ENCODE measurements around the gene GPHN. TPM values are rescaled to one million over a fixed set of nuclear protein-coding genes. Genes with fewer than 3 reads are reported as not detected.
"Not testable (repeated sequence)": the region's sequence is repeated elsewhere in the genome, so short reads cannot be mapped to it uniquely, and the experiment has no call there.

GPHN gene
- total RNA-seq, 1 experiment from 2014 or later: 23.4 TPM

- H3F3A ChIP-seq (ENCODE audit: low read length, unreplicated experiment): no peaks in the 10 kb centered on the region
- no peaks in the 10 kb centered on the region for H3K4me1 ChIP-seq (ENCODE audit: insufficient read depth, low read length)
- no peak overlapping the region for H3K27ac ChIP-seq (ENCODE audit: low read length)
- intact Hi-C loops (cut with micrococcal nuclease): no loop called here
- ChIA-PET POLR2A (ENCODE audit: unreplicated experiment) (no interaction called here), CTCF (no interaction called here)
- no peaks in the 10 kb centered on the region for H4K20me1 ChIP-seq (ENCODE audit: low read length)
- BruUV-seq (replicated peaks): no TSS peak
- TF ChIP-seq CTCF (conservative IDR thresholded peaks at IDR 0.05; ENCODE audit: low read depth, low read length) (no peak), EZH2phosphoT487 (IDR thresholded peaks at IDR 0.05; ENCODE audit: borderline replicate concordance, low read length) (no peak), EZH2 (IDR thresholded peaks at IDR 0.05; ENCODE audit: low read length, unreplicated experiment) (no peak)
- no peaks in the 10 kb centered on the region for H3K9me2 ChIP-seq (replicated peaks; ENCODE audit: low read length)
- no peak overlapping the region for H3K9ac ChIP-seq (ENCODE audit: low read length)
- no peak overlapping the region for H3K4me2 ChIP-seq (ENCODE audit: low read length)
- no peaks in the 10 kb centered on the region for H3K27me3 ChIP-seq (ENCODE audit: low read length)
- no peak for DNase-seq
- H3K79me2 ChIP-seq (ENCODE audit: low read length): peaks cover 67% of the 10 kb centered on the region
- H3K36me3 ChIP-seq (ENCODE audit: low read depth, low read length): peaks cover 17% of the 10 kb centered on the region
- H3K9me3 ChIP-seq (ENCODE audit: low read length): peaks cover 10% of the 10 kb centered on the region
- H2AFZ ChIP-seq (ENCODE audit: low read length): no peak overlapping the region
- H3K4me3 ChIP-seq (ENCODE audit: low read length): no peak overlapping the region
- ATAC-seq: no peak
Observed at GRCh38 chr14:66575939-66576338, 68.0 kb downstream of the GPHN start.

GRCh38 chr14:66587753-66588152, 79.8 kb downstream of the GPHN start:
- H4K20me1 ChIP-seq (ENCODE audit: low read length); H3F3A ChIP-seq (ENCODE audit: low read length, unreplicated experiment); H3K9me2 ChIP-seq (replicated peaks; ENCODE audit: low read length); H3K4me1 ChIP-seq (ENCODE audit: insufficient read depth, low read length); CTCF ChIA-PET; DNase-seq; H3K79me2 ChIP-seq (ENCODE audit: low read length); intact Hi-C loops (cut with micrococcal nuclease); POLR2A ChIA-PET (ENCODE audit: unreplicated experiment); H2AFZ ChIP-seq (ENCODE audit: low read length); ATAC-seq; H3K27me3 ChIP-seq (ENCODE audit: low read length); H3K27ac ChIP-seq (ENCODE audit: low read length); BruUV-seq (replicated peaks); H3K36me3 ChIP-seq (ENCODE audit: low read depth, low read length); H3K4me2 ChIP-seq (ENCODE audit: low read length); H3K4me3 ChIP-seq (ENCODE audit: low read length); H3K9ac ChIP-seq (ENCODE audit: low read length); H3K9me3 ChIP-seq (ENCODE audit: low read length): not testable (repeated sequence)

GRCh38 chr14:66595394-66595793, 87.4 kb downstream of the GPHN start:
- H3F3A ChIP-seq (ENCODE audit: low read length, unreplicated experiment): no peaks in the 10 kb centered on the region
- intact Hi-C loops (cut with micrococcal nuclease): no loop called here
- H3K4me1 ChIP-seq (ENCODE audit: insufficient read depth, low read length): peaks cover 6% of the 10 kb centered on the region
- no peaks in the 10 kb centered on the region for H3K36me3 ChIP-seq (ENCODE audit: low read depth, low read length)
- no peaks in the 10 kb centered on the region for H3K27me3 ChIP-seq (ENCODE audit: low read length)
- H2AFZ ChIP-seq (ENCODE audit: low read length): no peak overlapping the region
- no peak for TF ChIP-seq CTCF (conservative IDR thresholded peaks at IDR 0.05; ENCODE audit: low read depth, low read length)
- TF ChIP-seq EZH2 (IDR thresholded peaks at IDR 0.05; ENCODE audit: low read length, unreplicated experiment): no peak
- CTCF ChIA-PET: no interaction called here
- H3K27ac ChIP-seq (ENCODE audit: low read length): no peak overlapping the region
- no peaks in the 10 kb centered on the region for H3K9me3 ChIP-seq (ENCODE audit: low read length)
- no TSS peak for BruUV-seq (replicated peaks)
- peaks cover 16% of the 10 kb centered on the region; the same call in 1 of the 2 replicates for H3K79me2 ChIP-seq (ENCODE audit: low read length)
- DNase-seq (no peak), ATAC-seq (no peak)
- POLR2A ChIA-PET (ENCODE audit: unreplicated experiment): no interaction called here
- peaks cover 3% of the 10 kb centered on the region; the same call in 1 of the 2 replicates for H4K20me1 ChIP-seq (ENCODE audit: low read length)
- H3K4me3 ChIP-seq (ENCODE audit: low read length): no peak overlapping the region
- H3K9me2 ChIP-seq (replicated peaks; ENCODE audit: low read length): no peaks in the 10 kb centered on the region
- no peak overlapping the region for H3K4me2 ChIP-seq (ENCODE audit: low read length)
- H3K9ac ChIP-seq (ENCODE audit: low read length): no peak overlapping the region

Measured in PC-3 (cell line).